NCI-H345 treated with DMSO at 0.1 percent for 48 hours (cell line): ENCODE measurements around the gene OSBP2.
A peak's percentile ranks its signal among the peaks of the same experiment; 100 is the strongest.

ENCODE experiments used
- DNase-seq: peaks from one replicate; lab custom pipeline; 2025; ENCODE audit not compliant: unreplicated experiment; lab: John Stamatoyannopoulos, UW

OSBP2 gene

GRCh38 chr22:30866216-30866615 lies 171.5 kb downstream of the OSBP2 start:
- no peak for DNase-seq

GRCh38 chr22:30866811-30867271 lies 172.2 kb downstream of the OSBP2 start:
- no peak for DNase-seq

GRCh38 chr22:30867746-30868662 lies 173.3 kb downstream of the OSBP2 start:
- DNase-seq = no peak

- peak; percentile 20 for DNase-seq
These were observed 174.2 kb downstream of the OSBP2 start for GRCh38 chr22:30868663-30869385.

GRCh38 chr22:30869667-30870395 lies 175.2 kb downstream of the OSBP2 start:
- DNase-seq = no peak

GRCh38 chr22:30870451-30871345 lies 176.0 kb downstream of the OSBP2 start:
- no peak for DNase-seq

GRCh38 chr22:30871391-30872284 lies 177.0 kb downstream of the OSBP2 start:
- no peak for DNase-seq

GRCh38 chr22:30872285-30873041 lies 177.8 kb downstream of the OSBP2 start:
- no peak for DNase-seq

GRCh38 chr22:30873086-30873650 lies 178.5 kb downstream of the OSBP2 start:
- no peak for DNase-seq

- DNase-seq = no peak
These were observed 179.0 kb downstream of the OSBP2 start for GRCh38 chr22:30873661-30874060.

GRCh38 chr22:30874431-30875370 lies 180.0 kb downstream of the OSBP2 start:
- DNase-seq = no peak

GRCh38 chr22:30875481-30876215 lies 181.0 kb downstream of the OSBP2 start:
- no peak for DNase-seq

- DNase-seq = no peak
These were observed 181.6 kb downstream of the OSBP2 start for GRCh38 chr22:30876221-30876751.

- no peak for DNase-seq
These were observed 182.4 kb downstream of the OSBP2 start for GRCh38 chr22:30876915-30877553.

- peak; percentile 16 for DNase-seq
These were observed 183.2 kb downstream of the OSBP2 start for GRCh38 chr22:30877662-30878515.
